K562 (cell line): Measurements from ENCODE around the gene SSH3.

Source experiments
- EZH2 ChIP-seq: IDR thresholded peaks from 2 replicates; pipeline ENCODE4 v1.6.1; 2012; ENCODE audit warnings: low read depth, mild to moderate bottlenecking, inconsistent platforms, low read length, borderline replicate concordance
- FOSL1 ChIP-seq: fragments of 200-800 bp; sonication (Bioruptor generic); conservative IDR thresholded peaks from 2 replicates; pipeline ENCODE4 v1.6.1; 2016; ENCODE audit warnings: missing genetic modification characterization, missing compliant biosample characterization
- HDAC1 ChIP-seq, 2 experiments: fragments of 450-650 bp; IDR thresholded peaks; 2 replicates each; pipeline ENCODE4 v1.6.1; 2016 to 2017; ENCODE audit warnings: inconsistent platforms in 1 of 2, mild to moderate bottlenecking in 1 of 2, moderate library complexity in 1 of 2
- HDAC6 ChIP-seq: IDR thresholded peaks from 2 replicates; pipeline ENCODE4 v1.6.1; 2012; ENCODE audit warnings: low read depth, mild to moderate bottlenecking, control low read depth, inconsistent platforms, low read length, moderate library complexity
- HMG20B ChIP-seq: fragments of 250-450 bp; sonication (Bioruptor Pico); IDR thresholded peaks from 2 replicates; pipeline ENCODE4 v1.5.0; 2021; ENCODE audit warnings: mild to moderate bottlenecking
- REST ChIP-seq, 2 experiments: fragments of 450-650 bp; formaldehyde crosslinking in 1 of 2; IDR thresholded peaks; 2 replicates each; pipeline versions ENCODE4 v1.4.0 to v1.6.1; 2014 to 2020; ENCODE audit warnings: mild to moderate bottlenecking in 2 of 2, borderline replicate concordance in 1 of 2, low read depth in 1 of 2
- RFX1 ChIP-seq: fragments of 450-650 bp; IDR thresholded peaks from 2 replicates; pipeline ENCODE4 v1.6.1; 2016; ENCODE audit warnings: mild to moderate bottlenecking, moderate library complexity
- TBP ChIP-seq: optimal IDR thresholded peaks from 2 replicates; pipeline ENCODE3; 2011; ENCODE audit warnings: low read depth, low read length, improper control_type of control experiment
- YY1 ChIP-seq, 3 experiments: IDR thresholded peaks; 2 replicates each; pipeline ENCODE4 v1.6.1; 2011; ENCODE audit warnings: low read length in 2 of 3, mild to moderate bottlenecking in 2 of 3, moderate library complexity in 2 of 3, borderline replicate concordance in 1 of 3, control low read depth in 1 of 3, low read depth in 1 of 3; ENCODE audit not compliant: insufficient read depth in 3 of 3, insufficient replicate concordance in 2 of 3, control insufficient read depth in 1 of 3, insufficient read length in 1 of 3; ENCODE audit errors: extremely low read depth in 1 of 3
- ZBTB17 ChIP-seq: fragments of 450-650 bp; formaldehyde crosslinking; IDR thresholded peaks from 2 replicates; pipeline ENCODE4 v1.4.0; 2020; ENCODE audit warnings: mild to moderate bottlenecking
- TF ChIP-seq, protein P1 (sequence below), 3 experiments: IDR thresholded peaks in 2 of 3; conservative IDR thresholded peaks in 1 of 3; 2 replicates each; pipeline ENCODE4 v1.5.1; 2011 to 2012; ENCODE audit warnings: low read length in 3 of 3, mild to moderate bottlenecking in 3 of 3, control low read depth in 2 of 3, improper control_type of control experiment in 1 of 3, inconsistent platforms in 1 of 3, low read depth in 1 of 3, mixed read lengths in 1 of 3, moderate library complexity in 1 of 3; ENCODE audit not compliant: insufficient read depth in 2 of 3
- TF ChIP-seq, protein P2 (sequence below): sonication (generic); formaldehyde crosslinking; IDR thresholded peaks from 2 replicates; pipeline ENCODE4 v1.8.1; 2023; ENCODE audit warnings: mild to moderate bottlenecking, missing genetic modification reagents

DNA sequence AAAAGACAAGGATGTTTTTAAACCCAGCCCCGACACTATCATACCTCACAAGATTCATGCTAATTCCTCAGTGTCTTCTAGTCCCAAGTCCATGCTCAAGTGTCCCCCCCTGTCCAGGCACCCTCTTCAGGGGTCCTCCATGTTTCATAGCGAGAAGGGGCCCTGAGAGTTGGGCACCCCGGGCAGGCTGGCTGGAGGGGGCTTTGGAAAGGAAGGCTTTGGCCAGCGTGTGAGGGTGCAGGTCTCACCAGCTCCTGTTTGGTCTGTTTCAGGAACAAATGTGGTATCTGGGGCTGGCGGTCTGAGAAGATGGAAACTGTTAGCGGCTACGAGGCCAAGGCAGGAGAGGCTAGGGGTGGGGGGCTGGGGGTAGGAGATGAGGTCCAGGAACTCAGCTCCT lies 4.5 kb upstream of the SSH3 start:
- TF ChIP-seq, protein P1, sequence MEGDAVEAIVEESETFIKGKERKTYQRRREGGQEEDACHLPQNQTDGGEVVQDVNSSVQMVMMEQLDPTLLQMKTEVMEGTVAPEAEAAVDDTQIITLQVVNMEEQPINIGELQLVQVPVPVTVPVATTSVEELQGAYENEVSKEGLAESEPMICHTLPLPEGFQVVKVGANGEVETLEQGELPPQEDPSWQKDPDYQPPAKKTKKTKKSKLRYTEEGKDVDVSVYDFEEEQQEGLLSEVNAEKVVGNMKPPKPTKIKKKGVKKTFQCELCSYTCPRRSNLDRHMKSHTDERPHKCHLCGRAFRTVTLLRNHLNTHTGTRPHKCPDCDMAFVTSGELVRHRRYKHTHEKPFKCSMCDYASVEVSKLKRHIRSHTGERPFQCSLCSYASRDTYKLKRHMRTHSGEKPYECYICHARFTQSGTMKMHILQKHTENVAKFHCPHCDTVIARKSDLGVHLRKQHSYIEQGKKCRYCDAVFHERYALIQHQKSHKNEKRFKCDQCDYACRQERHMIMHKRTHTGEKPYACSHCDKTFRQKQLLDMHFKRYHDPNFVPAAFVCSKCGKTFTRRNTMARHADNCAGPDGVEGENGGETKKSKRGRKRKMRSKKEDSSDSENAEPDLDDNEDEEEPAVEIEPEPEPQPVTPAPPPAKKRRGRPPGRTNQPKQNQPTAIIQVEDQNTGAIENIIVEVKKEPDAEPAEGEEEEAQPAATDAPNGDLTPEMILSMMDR (IDR thresholded peaks at IDR 0.05 in 2 of 3, conservative IDR thresholded peaks at IDR 0.05 in 1 of 3; ENCODE audit: insufficient read depth in 2 of 3, low read depth in 1 of 3, low read length in 3 of 3) = no peak
- no peak for TF ChIP-seq FOSL1 (tag)
- no peak for TF ChIP-seq HDAC6
- TF ChIP-seq YY1 (IDR thresholded peaks at IDR 0.05; ENCODE audit: borderline replicate concordance in 1 of 3, control insufficient read depth in 1 of 3, extremely low read depth in 1 of 3, insufficient read depth in 3 of 3, insufficient read length in 1 of 3, insufficient replicate concordance in 2 of 3, low read depth in 1 of 3, low read length in 2 of 3) = no peak
- TF ChIP-seq EZH2 = no peak
- TF ChIP-seq REST (IDR thresholded peaks at IDR 0.05; ENCODE audit: borderline replicate concordance) = no peak
- TF ChIP-seq REST (CRISPR knock-in tag; IDR thresholded peaks at IDR 0.05; ENCODE audit: low read depth) = no peak
- TF ChIP-seq RFX1 = no peak
- TF ChIP-seq, protein P2, sequence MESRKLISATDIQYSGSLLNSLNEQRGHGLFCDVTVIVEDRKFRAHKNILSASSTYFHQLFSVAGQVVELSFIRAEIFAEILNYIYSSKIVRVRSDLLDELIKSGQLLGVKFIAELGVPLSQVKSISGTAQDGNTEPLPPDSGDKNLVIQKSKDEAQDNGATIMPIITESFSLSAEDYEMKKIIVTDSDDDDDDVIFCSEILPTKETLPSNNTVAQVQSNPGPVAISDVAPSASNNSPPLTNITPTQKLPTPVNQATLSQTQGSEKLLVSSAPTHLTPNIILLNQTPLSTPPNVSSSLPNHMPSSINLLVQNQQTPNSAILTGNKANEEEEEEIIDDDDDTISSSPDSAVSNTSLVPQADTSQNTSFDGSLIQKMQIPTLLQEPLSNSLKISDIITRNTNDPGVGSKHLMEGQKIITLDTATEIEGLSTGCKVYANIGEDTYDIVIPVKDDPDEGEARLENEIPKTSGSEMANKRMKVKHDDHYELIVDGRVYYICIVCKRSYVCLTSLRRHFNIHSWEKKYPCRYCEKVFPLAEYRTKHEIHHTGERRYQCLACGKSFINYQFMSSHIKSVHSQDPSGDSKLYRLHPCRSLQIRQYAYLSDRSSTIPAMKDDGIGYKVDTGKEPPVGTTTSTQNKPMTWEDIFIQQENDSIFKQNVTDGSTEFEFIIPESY (CRISPR knock-in tag) = no peak
- no peak for TF ChIP-seq TBP
- TF ChIP-seq HMG20B (CRISPR knock-in tag) = no peak
- no peak for TF ChIP-seq HDAC1 (IDR thresholded peaks at IDR 0.05)
- no peak for TF ChIP-seq ZBTB17 (CRISPR knock-in tag)
